B cell (primary cell): ENCODE measurements around the gene PCBP3. TPM values are rescaled to one million over a fixed set of nuclear protein-coding genes. Genes with fewer than 3 reads are reported as not detected.

Experiments used
- ATAC-seq: fragments of 200-7000 bp; cut with Tn5 transposase; one replicate; pipeline ENCODE4 v1.10.0; 2021; ENCODE audit warnings: low read depth, mild to moderate bottlenecking, moderate number of reproducible peaks, moderate library complexity
- CTCF ChIA-PET: fragments of 350-600 bp; sonication (Branson Sonifier 250); formaldehyde crosslinking; loops from one replicate; lab custom pipeline; 2021; ENCODE audit warnings: antibody characterized with exemption, inconsistent platforms; lab: Charles Lee
- POLR2A ChIA-PET: fragments of 350-600 bp; sonication (Branson Sonifier 250); formaldehyde crosslinking; loops from one replicate; lab custom pipeline; 2021; ENCODE audit warnings: antibody characterized with exemption; lab: Charles Lee
- DNase-seq: peaks from one replicate; pipeline ENCODE4 v3.0.0; 2013
- H2AFZ ChIP-seq: 2 replicates; pipeline ENCODE4 v1.6.1; 2012; ENCODE audit warnings: mild to moderate bottlenecking, low read depth, low read length; ENCODE audit not compliant: insufficient read depth, poor library complexity, severe bottlenecking
- H3K27ac ChIP-seq, 2 donors: 1 replicate in 1 of 2; 2 replicates in 1 of 2; pipeline ENCODE4 v1.5.1; 2012 to 2013; ENCODE audit warnings: low read length in 2 of 2, mild to moderate bottlenecking in 2 of 2, moderate library complexity in 1 of 2
- H3K27me3 ChIP-seq, 4 experiments: fragments of 200-600 bp in 1 of 4; sonication (generic) in 1 of 4; replicated peaks in 1 of 4; 1 replicate in 2 of 4; 2 replicates in 2 of 4; pipeline versions ENCODE4 v1.6.1 to v1.7.0; 2013 to 2016; ENCODE audit warnings: low read length in 3 of 4, mild to moderate bottlenecking in 2 of 4, mixed read lengths in 1 of 4, moderate library complexity in 1 of 4; ENCODE audit not compliant: insufficient read depth in 4 of 4, control insufficient read depth in 3 of 4; ENCODE audit errors: control extremely low read depth in 1 of 4
- H3K36me3 ChIP-seq, 2 experiments: replicated peaks in 1 of 2; 1 replicate in 1 of 2; 2 replicates in 1 of 2; pipeline versions ENCODE4 v1.6.1 to v1.7.1; 2013; ENCODE audit warnings: low read length in 1 of 2; ENCODE audit not compliant: insufficient read depth in 2 of 2, control insufficient read depth in 1 of 2; ENCODE audit errors: control extremely low read depth in 1 of 2, extremely low read depth in 1 of 2
- H3K4me1 ChIP-seq, 2 donors: fragments of 200-600 bp in 1 of 2; sonication (generic) in 1 of 2; 1 replicate in 1 of 2; 2 replicates in 1 of 2; pipeline versions ENCODE4 v1.5.1 to v1.6.1; 2013 to 2017; ENCODE audit warnings: low read length in 2 of 2; ENCODE audit not compliant: control insufficient read depth in 2 of 2, insufficient read depth in 2 of 2
- H3K4me2 ChIP-seq: replicated peaks from 2 replicates; pipeline ENCODE3; 2012; ENCODE audit warnings: mild to moderate bottlenecking, low read depth, low read length; ENCODE audit not compliant: poor library complexity, severe bottlenecking
- H3K4me3 ChIP-seq, 5 experiments: fragments of 200-600 bp in 1 of 5; sonication (generic) in 1 of 5; 1 replicate in 3 of 5; 2 replicates in 2 of 5; pipeline versions ENCODE4 v1.5.1 to v1.7.0; 2011 to 2016; ENCODE audit warnings: low read length in 4 of 5, mild to moderate bottlenecking in 4 of 5, low read depth in 2 of 5, control low read depth in 1 of 5, moderate library complexity in 1 of 5; ENCODE audit not compliant: insufficient read depth in 1 of 5; ENCODE audit errors: control extremely low read depth in 1 of 5, extremely low read depth in 1 of 5
- H3K79me2 ChIP-seq: fragments of 200-600 bp; sonication (generic); one replicate; pipeline ENCODE4 v1.6.0; 2016; ENCODE audit warnings: low read length; ENCODE audit not compliant: control insufficient read depth, insufficient read depth
- H3K9ac ChIP-seq: fragments of 200-600 bp; sonication (generic); 2 replicates; pipeline ENCODE4 v1.6.1; 2017; ENCODE audit warnings: mild to moderate bottlenecking, low read length, moderate library complexity
- H3K9me3 ChIP-seq, 3 donors: one replicate each; pipeline versions ENCODE4 v1.6.1 to v1.7.1; 2013; ENCODE audit warnings: low read length in 2 of 3; ENCODE audit not compliant: control insufficient read depth in 2 of 3, insufficient read depth in 1 of 3; ENCODE audit errors: control extremely low read depth in 1 of 3
- H4K20me1 ChIP-seq: 2 replicates; pipeline ENCODE4 v1.6.0; 2012; ENCODE audit warnings: mild to moderate bottlenecking, low read length; ENCODE audit not compliant: insufficient read depth, control insufficient read depth, poor library complexity, severe bottlenecking
- H3K27ac Mint-ChIP-seq: one replicate; pipeline ENCODE4 v1.8.0; 2021; ENCODE audit warnings: mixed read lengths
- H3K27me3 Mint-ChIP-seq: one replicate; pipeline ENCODE4 v1.8.0; 2021; ENCODE audit warnings: mixed read lengths
- H3K4me1 Mint-ChIP-seq: one replicate; pipeline ENCODE4 v1.8.0; 2021; ENCODE audit warnings: mixed read lengths
- H3K4me3 Mint-ChIP-seq: one replicate; pipeline ENCODE4 v1.8.0; 2021; ENCODE audit warnings: mixed read lengths
- H3K9me3 Mint-ChIP-seq: one replicate; pipeline ENCODE4 v1.8.0; 2022; ENCODE audit warnings: mixed read lengths; ENCODE audit not compliant: insufficient read depth
- EZH2 ChIP-seq: IDR thresholded peaks from 2 replicates; pipeline ENCODE4 v1.6.1; 2012; ENCODE audit warnings: borderline replicate concordance, low read depth, mild to moderate bottlenecking, moderate library complexity, low read length; ENCODE audit not compliant: insufficient read depth, poor library complexity, severe bottlenecking
- WGBS: methylation state at CpG from one replicate; pipeline ENCODE4 v1.1.5; 2013; ENCODE audit warnings: missing lambda C conversion rate; ENCODE audit not compliant: insufficient coverage; 5-methylcytosine and 5-hydroxymethylcytosine counted together
- intact Hi-C: fragments of 100-400 bp; cut with micrococcal nuclease; formaldehyde crosslinking; loops from one replicate; pipeline ENCODE4 v1.10.0; 2022
- polyA plus RNA-seq: library from polyadenylated mRNA; depleted of rRNA; stranded (reverse); fragments of >200 nt; gene quantifications from 2 replicates; pipeline ENCODE4 v1.2.3, GENCODE V29; 2012
- total RNA-seq, 2 donors: library from RNA; stranded (reverse); fragments of 120-200 nt in 1 of 2; gene quantifications; 1 replicate in 1 of 2; 2 replicates in 1 of 2; pipeline versions ENCODE4 v1.2.3 to v1.2.4, GENCODE V29; 2013 to 2022
- TF ChIP-seq, protein P1 (sequence below): fragments of 200-600 bp; IDR thresholded peaks from one replicate; pipeline ENCODE4 v1.8.0; 2022; ENCODE audit warnings: antibody characterized with exemption, mild to moderate bottlenecking

PCBP3 gene
- total and polyA plus RNA-seq, 2 donors (not counting 1 experiment from before 2014, with no cell fraction given), result 0.45 to 2.7 TPM

DNA sequence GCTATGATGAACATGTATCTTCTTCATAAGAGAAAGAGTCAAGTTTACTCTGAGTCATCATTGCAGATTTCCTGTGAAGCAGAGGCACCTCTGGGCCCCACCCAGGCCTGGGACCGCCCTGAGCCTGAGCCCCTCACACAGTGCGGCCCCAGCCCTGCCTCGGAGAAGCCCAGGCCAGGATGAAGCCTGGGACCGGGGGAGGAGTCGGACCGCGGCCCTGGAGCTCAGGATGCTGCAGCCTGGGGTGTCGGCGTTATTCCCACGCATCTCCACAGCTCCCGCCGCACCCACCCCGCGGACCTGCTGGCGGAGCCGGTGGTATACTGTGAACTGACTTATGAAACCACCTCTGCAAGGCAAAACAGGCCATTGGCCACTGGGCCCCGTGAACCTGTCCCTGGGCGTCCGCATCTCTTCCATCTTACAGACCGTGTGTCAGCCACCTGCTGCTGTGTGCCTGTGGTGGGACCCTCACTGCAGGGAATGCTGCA, 335.7 kb downstream of the PCBP3 start:
- Mint-ChIP-seq H3K27me3 (peaks cover 23% of the 10 kb centered on the region), H3K4me3 (no peak overlapping the region), H3K27ac (no peak overlapping the region), H3K9me3 (no peaks in the 10 kb centered on the region), H3K4me1 (peaks cover 9% of the 10 kb centered on the region)
- Histone ChIP-seq H3K27ac (no peak overlapping the region), H3K27me3 (peaks cover 0 to 64% (median 18%) of the 10 kb centered on the region in 4 experiments), H3K79me2 (no peaks in the 10 kb centered on the region), H3K36me3 (no peaks in the 10 kb centered on the region), H3K4me1 (peaks cover 29 to 32% of the 10 kb centered on the region in 2 donors), H4K20me1 (no peaks in the 10 kb centered on the region), H2AFZ (no peak overlapping the region), H3K9ac (no peak overlapping the region), H3K4me2 (no peak overlapping the region), H3K9me3 (peaks cover 0 to 21% (median 0%) of the 10 kb centered on the region in 3 donors), H3K4me3 (no peak overlapping the region)
- intact Hi-C loops, result no loop called here
- DNase-seq (no peak), ATAC-seq (no peak)
- POLR2A ChIA-PET, result no interaction called here
- WGBS, result 86% methylated on average over 20 of the region's 20 CpGs
- no peak for TF ChIP-seq EZH2
- TF ChIP-seq, protein P1, sequence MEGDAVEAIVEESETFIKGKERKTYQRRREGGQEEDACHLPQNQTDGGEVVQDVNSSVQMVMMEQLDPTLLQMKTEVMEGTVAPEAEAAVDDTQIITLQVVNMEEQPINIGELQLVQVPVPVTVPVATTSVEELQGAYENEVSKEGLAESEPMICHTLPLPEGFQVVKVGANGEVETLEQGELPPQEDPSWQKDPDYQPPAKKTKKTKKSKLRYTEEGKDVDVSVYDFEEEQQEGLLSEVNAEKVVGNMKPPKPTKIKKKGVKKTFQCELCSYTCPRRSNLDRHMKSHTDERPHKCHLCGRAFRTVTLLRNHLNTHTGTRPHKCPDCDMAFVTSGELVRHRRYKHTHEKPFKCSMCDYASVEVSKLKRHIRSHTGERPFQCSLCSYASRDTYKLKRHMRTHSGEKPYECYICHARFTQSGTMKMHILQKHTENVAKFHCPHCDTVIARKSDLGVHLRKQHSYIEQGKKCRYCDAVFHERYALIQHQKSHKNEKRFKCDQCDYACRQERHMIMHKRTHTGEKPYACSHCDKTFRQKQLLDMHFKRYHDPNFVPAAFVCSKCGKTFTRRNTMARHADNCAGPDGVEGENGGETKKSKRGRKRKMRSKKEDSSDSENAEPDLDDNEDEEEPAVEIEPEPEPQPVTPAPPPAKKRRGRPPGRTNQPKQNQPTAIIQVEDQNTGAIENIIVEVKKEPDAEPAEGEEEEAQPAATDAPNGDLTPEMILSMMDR, result no peak
- CTCF ChIA-PET, result no interaction called here

DNA sequence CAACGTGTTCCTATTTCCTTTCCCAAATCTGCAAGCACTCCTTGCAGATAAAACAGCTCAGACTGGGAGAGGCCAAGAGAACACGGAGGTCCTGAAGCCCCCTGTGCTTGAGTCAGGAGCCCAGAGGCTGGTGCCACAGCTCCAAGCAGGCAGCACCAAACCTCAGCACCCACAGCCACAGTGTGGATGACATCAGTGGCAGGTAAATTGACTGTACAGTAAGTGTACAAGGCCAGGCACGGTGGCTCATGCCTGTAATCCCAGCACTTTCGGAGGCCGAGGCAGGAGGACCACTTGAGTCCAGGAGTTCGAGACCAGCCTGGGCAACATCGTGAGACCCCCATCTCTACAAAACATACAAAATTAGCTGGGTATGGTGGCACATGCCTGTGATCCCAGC, 336.1 kb downstream of the PCBP3 start:
- Histone ChIP-seq H3K9me3 (peaks cover 0 to 20% (median 0%) of the 10 kb centered on the region in 3 donors), H3K4me2 (no peak overlapping the region), H3K4me3 (no peak overlapping the region), H3K79me2 (no peaks in the 10 kb centered on the region), H3K36me3 (no peaks in the 10 kb centered on the region), H3K27me3 (peaks cover 0 to 60% (median 16%) of the 10 kb centered on the region in 4 experiments), H3K9ac (no peak overlapping the region), H3K27ac (no peak overlapping the region), H2AFZ (no peak overlapping the region), H4K20me1 (no peaks in the 10 kb centered on the region), H3K4me1 (peaks cover 24 to 27% of the 10 kb centered on the region in 2 donors)
- peaks cover 6% of the 10 kb centered on the region for H3K4me1 Mint-ChIP-seq
- no peaks in the 10 kb centered on the region for H3K9me3 Mint-ChIP-seq
- no peak overlapping the region for H3K4me3 Mint-ChIP-seq
- ChIA-PET POLR2A (no interaction called here), CTCF (no interaction called here)
- peaks cover 23% of the 10 kb centered on the region for H3K27me3 Mint-ChIP-seq
- intact Hi-C loops, result no loop called here
- H3K27ac Mint-ChIP-seq, result no peak overlapping the region
- no peak for TF ChIP-seq EZH2
- TF ChIP-seq, protein P1, result no peak
- no peak for ATAC-seq
- no peak for DNase-seq
- WGBS, result 89% methylated on average over 6 of the region's 7 CpGs
